HEK293 (cell line): Measurements from ENCODE around the gene RBM34.

Source experiments
- ZNF274 ChIP-seq, 2 experiments: fragments of 200-500 bp in 1 of 2; fragments of 450-650 bp in 1 of 2; sonication (Bioruptor generic) in 1 of 2; formaldehyde crosslinking in 1 of 2; IDR thresholded peaks; 2 replicates each; pipeline versions ENCODE4 v1.5.1 to v1.6.1; 2014 to 2016; ENCODE audit warnings: borderline replicate concordance in 1 of 2, inconsistent platforms in 1 of 2, low read length in 1 of 2, missing biosample characterization in 1 of 2, missing genetic modification characterization in 1 of 2
- ZNF324 ChIP-seq: fragments of 450-650 bp; formaldehyde crosslinking; IDR thresholded peaks from 2 replicates; pipeline ENCODE4 v1.5.1; 2016; ENCODE audit warnings: missing biosample characterization, missing genetic modification characterization
- ZNF366 ChIP-seq: fragments of 450-650 bp; formaldehyde crosslinking; conservative IDR thresholded peaks from 2 replicates; pipeline ENCODE4 v1.5.1; 2016; ENCODE audit warnings: missing biosample characterization, missing genetic modification characterization
- ZNF416 ChIP-seq: fragments of 450-650 bp; formaldehyde crosslinking; IDR thresholded peaks from 2 replicates; pipeline ENCODE4 v1.5.1; 2016; ENCODE audit warnings: missing biosample characterization, missing genetic modification characterization
- ZNF76 ChIP-seq: fragments of 450-650 bp; formaldehyde crosslinking; IDR thresholded peaks from 2 replicates; pipeline ENCODE4; 2016; ENCODE audit warnings: low read depth, missing biosample characterization, missing genetic modification characterization, borderline replicate concordance
- ZNF837 ChIP-seq: fragments of 450-650 bp; formaldehyde crosslinking; IDR thresholded peaks from 2 replicates; pipeline ENCODE4 v1.5.1; 2016; ENCODE audit warnings: missing biosample characterization, missing genetic modification characterization
- TF ChIP-seq, protein P1 (sequence below): fragments of 450-650 bp; formaldehyde crosslinking; conservative IDR thresholded peaks from 2 replicates; pipeline ENCODE4 v1.5.1; 2016; ENCODE audit warnings: low read depth, missing biosample characterization, missing genetic modification characterization
- TF ChIP-seq, protein P2 (sequence below): fragments of 450-650 bp; formaldehyde crosslinking; IDR thresholded peaks from 2 replicates; pipeline ENCODE4 v1.5.1; 2017; ENCODE audit warnings: missing biosample characterization, missing genetic modification characterization
- TF ChIP-seq, protein P3 (sequence below): fragments of 450-650 bp; formaldehyde crosslinking; IDR thresholded peaks from 2 replicates; pipeline ENCODE4 v1.5.1; 2017; ENCODE audit warnings: missing biosample characterization, missing genetic modification characterization
- TF ChIP-seq, protein P4 (sequence below): fragments of 450-650 bp; formaldehyde crosslinking; IDR thresholded peaks from 2 replicates; pipeline ENCODE4 v1.5.1; 2016; ENCODE audit warnings: missing biosample characterization, missing genetic modification characterization
- TF ChIP-seq, protein P5 (sequence below): fragments of 450-650 bp; formaldehyde crosslinking; IDR thresholded peaks from 2 replicates; pipeline ENCODE4 v1.5.1; 2016; ENCODE audit warnings: missing biosample characterization, missing genetic modification characterization, low read depth
- TF ChIP-seq, protein P6 (sequence below): fragments of 450-650 bp; formaldehyde crosslinking; IDR thresholded peaks from 2 replicates; pipeline ENCODE4 v1.5.1; 2016; ENCODE audit warnings: missing biosample characterization, missing genetic modification characterization

Gene RBM34

DNA sequence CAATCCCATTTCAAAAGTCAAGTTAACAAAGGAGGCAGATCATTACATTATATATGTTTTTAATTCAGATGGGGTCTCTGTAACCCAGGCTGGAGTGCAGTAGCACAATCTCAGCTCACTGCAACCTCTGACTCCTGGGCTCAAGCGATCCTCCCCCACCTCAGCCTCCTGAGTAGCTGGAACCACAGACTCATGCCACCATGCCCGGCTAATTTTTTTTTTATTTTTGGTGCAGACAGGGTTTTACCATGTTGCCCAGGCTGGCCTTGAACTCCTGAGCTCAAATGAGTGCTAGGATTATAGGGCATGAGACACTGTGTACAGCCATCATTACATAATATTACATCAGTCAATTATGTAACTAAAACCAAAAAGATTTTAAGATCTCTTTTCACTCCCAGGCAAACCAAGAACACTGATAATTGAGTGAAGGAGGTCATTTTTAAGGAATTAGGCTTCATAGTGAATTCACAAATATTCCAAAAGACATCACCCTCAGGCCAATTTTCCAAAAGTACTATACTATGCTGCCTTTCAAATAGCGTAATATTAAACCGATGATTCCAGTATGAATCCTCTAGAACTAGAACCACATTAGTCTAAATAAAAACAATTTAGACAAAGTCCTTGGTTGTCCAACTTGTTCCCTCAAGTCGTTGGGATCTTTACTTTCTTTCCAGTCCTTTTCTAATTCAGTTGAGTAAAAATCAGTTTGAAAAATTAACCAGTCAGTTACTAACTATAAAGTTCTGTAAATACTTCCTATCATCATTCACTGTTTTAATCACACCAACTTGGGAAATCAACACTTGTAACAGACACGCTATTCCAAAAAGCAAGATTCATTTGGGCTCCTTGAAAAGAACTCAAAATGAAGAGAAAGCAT lies 48.5 kb downstream of the RBM34 start (continued):
- TF ChIP-seq, protein P1, sequence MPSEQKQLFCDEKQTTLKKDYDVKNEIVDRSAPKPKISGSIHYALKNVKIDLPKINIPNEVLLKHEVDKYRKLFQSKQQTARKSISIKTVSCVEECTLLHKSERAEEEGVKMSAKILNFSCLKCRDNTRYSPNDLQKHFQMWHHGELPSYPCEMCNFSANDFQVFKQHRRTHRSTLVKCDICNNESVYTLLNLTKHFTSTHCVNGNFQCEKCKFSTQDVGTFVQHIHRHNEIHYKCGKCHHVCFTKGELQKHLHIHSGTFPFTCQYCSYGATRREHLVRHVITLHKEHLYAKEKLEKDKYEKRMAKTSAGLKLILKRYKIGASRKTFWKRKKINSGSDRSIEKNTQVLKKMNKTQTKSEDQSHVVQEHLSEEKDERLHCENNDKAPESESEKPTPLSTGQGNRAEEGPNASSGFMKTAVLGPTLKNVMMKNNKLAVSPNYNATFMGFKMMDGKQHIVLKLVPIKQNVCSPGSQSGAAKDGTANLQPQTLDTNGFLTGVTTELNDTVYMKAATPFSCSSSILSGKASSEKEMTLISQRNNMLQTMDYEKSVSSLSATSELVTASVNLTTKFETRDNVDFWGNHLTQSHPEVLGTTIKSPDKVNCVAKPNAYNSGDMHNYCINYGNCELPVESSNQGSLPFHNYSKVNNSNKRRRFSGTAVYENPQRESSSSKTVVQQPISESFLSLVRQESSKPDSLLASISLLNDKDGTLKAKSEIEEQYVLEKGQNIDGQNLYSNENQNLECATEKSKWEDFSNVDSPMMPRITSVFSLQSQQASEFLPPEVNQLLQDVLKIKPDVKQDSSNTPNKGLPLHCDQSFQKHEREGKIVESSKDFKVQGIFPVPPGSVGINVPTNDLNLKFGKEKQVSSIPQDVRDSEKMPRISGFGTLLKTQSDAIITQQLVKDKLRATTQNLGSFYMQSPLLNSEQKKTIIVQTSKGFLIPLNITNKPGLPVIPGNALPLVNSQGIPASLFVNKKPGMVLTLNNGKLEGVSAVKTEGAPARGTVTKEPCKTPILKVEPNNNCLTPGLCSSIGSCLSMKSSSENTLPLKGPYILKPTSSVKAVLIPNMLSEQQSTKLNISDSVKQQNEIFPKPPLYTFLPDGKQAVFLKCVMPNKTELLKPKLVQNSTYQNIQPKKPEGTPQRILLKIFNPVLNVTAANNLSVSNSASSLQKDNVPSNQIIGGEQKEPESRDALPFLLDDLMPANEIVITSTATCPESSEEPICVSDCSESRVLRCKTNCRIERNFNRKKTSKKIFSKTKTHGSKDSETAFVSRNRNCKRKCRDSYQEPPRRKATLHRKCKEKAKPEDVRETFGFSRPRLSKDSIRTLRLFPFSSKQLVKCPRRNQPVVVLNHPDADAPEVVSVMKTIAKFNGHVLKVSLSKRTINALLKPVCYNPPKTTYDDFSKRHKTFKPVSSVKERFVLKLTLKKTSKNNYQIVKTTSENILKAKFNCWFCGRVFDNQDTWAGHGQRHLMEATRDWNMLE: 0 out of 2 replicates have a peak, but pooled peaks have one; percentile 47
- TF ChIP-seq ZNF274 (IDR thresholded peaks at IDR 0.05; ENCODE audit: low read length): no peak
- TF ChIP-seq ZNF274 (tag by site-specific recombination; IDR thresholded peaks at IDR 0.05; ENCODE audit: borderline replicate concordance): peak; percentile 73; the same call in 1 of the 2 replicates
- 0 out of 2 replicates have a peak, but pooled peaks have one; percentile 10 for TF ChIP-seq ZNF837 (tag by site-specific recombination)
- TF ChIP-seq, protein P2, sequence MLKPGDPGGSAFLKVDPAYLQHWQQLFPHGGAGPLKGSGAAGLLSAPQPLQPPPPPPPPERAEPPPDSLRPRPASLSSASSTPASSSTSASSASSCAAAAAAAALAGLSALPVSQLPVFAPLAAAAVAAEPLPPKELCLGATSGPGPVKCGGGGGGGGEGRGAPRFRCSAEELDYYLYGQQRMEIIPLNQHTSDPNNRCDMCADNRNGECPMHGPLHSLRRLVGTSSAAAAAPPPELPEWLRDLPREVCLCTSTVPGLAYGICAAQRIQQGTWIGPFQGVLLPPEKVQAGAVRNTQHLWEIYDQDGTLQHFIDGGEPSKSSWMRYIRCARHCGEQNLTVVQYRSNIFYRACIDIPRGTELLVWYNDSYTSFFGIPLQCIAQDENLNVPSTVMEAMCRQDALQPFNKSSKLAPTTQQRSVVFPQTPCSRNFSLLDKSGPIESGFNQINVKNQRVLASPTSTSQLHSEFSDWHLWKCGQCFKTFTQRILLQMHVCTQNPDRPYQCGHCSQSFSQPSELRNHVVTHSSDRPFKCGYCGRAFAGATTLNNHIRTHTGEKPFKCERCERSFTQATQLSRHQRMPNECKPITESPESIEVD: peak; percentile 62
- TF ChIP-seq, protein P3, sequence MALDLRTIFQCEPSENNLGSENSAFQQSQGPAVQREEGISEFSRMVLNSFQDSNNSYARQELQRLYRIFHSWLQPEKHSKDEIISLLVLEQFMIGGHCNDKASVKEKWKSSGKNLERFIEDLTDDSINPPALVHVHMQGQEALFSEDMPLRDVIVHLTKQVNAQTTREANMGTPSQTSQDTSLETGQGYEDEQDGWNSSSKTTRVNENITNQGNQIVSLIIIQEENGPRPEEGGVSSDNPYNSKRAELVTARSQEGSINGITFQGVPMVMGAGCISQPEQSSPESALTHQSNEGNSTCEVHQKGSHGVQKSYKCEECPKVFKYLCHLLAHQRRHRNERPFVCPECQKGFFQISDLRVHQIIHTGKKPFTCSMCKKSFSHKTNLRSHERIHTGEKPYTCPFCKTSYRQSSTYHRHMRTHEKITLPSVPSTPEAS (tag by site-specific recombination): no peak
- TF ChIP-seq ZNF76 (tag by site-specific recombination): 0 out of 2 replicates have a peak, but pooled peaks have one; percentile 13
- TF ChIP-seq ZNF416 (tag by site-specific recombination): no peak
- TF ChIP-seq, protein P4, sequence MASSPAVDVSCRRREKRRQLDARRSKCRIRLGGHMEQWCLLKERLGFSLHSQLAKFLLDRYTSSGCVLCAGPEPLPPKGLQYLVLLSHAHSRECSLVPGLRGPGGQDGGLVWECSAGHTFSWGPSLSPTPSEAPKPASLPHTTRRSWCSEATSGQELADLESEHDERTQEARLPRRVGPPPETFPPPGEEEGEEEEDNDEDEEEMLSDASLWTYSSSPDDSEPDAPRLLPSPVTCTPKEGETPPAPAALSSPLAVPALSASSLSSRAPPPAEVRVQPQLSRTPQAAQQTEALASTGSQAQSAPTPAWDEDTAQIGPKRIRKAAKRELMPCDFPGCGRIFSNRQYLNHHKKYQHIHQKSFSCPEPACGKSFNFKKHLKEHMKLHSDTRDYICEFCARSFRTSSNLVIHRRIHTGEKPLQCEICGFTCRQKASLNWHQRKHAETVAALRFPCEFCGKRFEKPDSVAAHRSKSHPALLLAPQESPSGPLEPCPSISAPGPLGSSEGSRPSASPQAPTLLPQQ (tag by site-specific recombination): peak; percentile 48; the same call in 1 of the 2 replicates
- peak; percentile 77 for TF ChIP-seq ZNF366 (tag by site-specific recombination)
- TF ChIP-seq, protein P5, sequence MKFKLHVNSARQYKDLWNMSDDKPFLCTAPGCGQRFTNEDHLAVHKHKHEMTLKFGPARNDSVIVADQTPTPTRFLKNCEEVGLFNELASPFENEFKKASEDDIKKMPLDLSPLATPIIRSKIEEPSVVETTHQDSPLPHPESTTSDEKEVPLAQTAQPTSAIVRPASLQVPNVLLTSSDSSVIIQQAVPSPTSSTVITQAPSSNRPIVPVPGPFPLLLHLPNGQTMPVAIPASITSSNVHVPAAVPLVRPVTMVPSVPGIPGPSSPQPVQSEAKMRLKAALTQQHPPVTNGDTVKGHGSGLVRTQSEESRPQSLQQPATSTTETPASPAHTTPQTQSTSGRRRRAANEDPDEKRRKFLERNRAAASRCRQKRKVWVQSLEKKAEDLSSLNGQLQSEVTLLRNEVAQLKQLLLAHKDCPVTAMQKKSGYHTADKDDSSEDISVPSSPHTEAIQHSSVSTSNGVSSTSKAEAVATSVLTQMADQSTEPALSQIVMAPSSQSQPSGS (tag by site-specific recombination): peak; percentile 74; the same call in 1 of the 2 replicates
- TF ChIP-seq ZNF324 (tag by site-specific recombination): peak; percentile 51; the same call in 1 of the 2 replicates
- TF ChIP-seq, protein P6, sequence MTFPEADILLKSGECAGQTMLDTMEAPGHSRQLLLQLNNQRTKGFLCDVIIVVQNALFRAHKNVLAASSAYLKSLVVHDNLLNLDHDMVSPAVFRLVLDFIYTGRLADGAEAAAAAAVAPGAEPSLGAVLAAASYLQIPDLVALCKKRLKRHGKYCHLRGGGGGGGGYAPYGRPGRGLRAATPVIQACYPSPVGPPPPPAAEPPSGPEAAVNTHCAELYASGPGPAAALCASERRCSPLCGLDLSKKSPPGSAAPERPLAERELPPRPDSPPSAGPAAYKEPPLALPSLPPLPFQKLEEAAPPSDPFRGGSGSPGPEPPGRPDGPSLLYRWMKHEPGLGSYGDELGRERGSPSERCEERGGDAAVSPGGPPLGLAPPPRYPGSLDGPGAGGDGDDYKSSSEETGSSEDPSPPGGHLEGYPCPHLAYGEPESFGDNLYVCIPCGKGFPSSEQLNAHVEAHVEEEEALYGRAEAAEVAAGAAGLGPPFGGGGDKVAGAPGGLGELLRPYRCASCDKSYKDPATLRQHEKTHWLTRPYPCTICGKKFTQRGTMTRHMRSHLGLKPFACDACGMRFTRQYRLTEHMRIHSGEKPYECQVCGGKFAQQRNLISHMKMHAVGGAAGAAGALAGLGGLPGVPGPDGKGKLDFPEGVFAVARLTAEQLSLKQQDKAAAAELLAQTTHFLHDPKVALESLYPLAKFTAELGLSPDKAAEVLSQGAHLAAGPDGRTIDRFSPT: peak; percentile 47; the same call in 1 of the 2 replicates
